GM21423 (cell line): ENCODE measurements around the gene ZFHX3.

Experiments used
- ATAC-seq: cut with Tn5 transposase; IDR thresholded peaks from one replicate; pipeline ENCODE4 v1.9.1; 2021; ENCODE audit warnings: mild to moderate bottlenecking, moderate library complexity; ENCODE audit not compliant: unreplicated experiment

Gene ZFHX3

GRCh38 chr16:73042807-73043206 lies 5.1 kb downstream of the ZFHX3 start:
- ATAC-seq, result no peak

- ATAC-seq, result no peak
Measured at GRCh38 chr16:73041676-73042075, 6.3 kb downstream of the ZFHX3 start.

- ATAC-seq, result no peak
Measured at GRCh38 chr16:73040735-73041402, 7.1 kb downstream of the ZFHX3 start.

- no peak for ATAC-seq
Measured at GRCh38 chr16:73040136-73040535, 7.8 kb downstream of the ZFHX3 start.

GRCh38 chr16:73037845-73038570 lies 9.9 kb downstream of the ZFHX3 start:
- ATAC-seq, result no peak

GRCh38 chr16:73037331-73037745 lies 10.6 kb downstream of the ZFHX3 start:
- no peak for ATAC-seq

- peak; percentile 72 for ATAC-seq
Measured at GRCh38 chr16:73036074-73036826, 11.7 kb downstream of the ZFHX3 start.

GRCh38 chr16:73034374-73034773 lies 13.6 kb downstream of the ZFHX3 start:
- peak; percentile 43 for ATAC-seq

- no peak for ATAC-seq
Measured at GRCh38 chr16:73033271-73033998, 14.5 kb downstream of the ZFHX3 start.

- ATAC-seq, result no peak
Measured at GRCh38 chr16:73032541-73033270, 15.2 kb downstream of the ZFHX3 start.

GRCh38 chr16:73031984-73032383 lies 15.9 kb downstream of the ZFHX3 start:
- ATAC-seq, result no peak

GRCh38 chr16:73031155-73031866 lies 16.6 kb downstream of the ZFHX3 start:
- ATAC-seq, result no peak

GRCh38 chr16:73028721-73029361 lies 19.1 kb downstream of the ZFHX3 start:
- no peak for ATAC-seq

GRCh38 chr16:73028263-73028662 lies 19.7 kb downstream of the ZFHX3 start:
- ATAC-seq, result no peak

GRCh38 chr16:73027685-73028111 lies 20.2 kb downstream of the ZFHX3 start:
- no peak for ATAC-seq

GRCh38 chr16:73026754-73027684 lies 20.9 kb downstream of the ZFHX3 start:
- ATAC-seq, result no peak

GRCh38 chr16:73025856-73026210 lies 22.1 kb downstream of the ZFHX3 start:
- no peak for ATAC-seq

GRCh38 chr16:73025151-73025855 lies 22.6 kb downstream of the ZFHX3 start:
- no peak for ATAC-seq
